Measurements from ENCODE around the gene PTF1A. TPM values are rescaled to one million over a fixed set of nuclear protein-coding genes. Genes with fewer than 3 reads are reported as not detected.

PTF1A gene
- total and polyA plus RNA-seq, 8 donors = 0.35 to 3.4 (median 0.93) TPM; not detected in 4

DNA sequence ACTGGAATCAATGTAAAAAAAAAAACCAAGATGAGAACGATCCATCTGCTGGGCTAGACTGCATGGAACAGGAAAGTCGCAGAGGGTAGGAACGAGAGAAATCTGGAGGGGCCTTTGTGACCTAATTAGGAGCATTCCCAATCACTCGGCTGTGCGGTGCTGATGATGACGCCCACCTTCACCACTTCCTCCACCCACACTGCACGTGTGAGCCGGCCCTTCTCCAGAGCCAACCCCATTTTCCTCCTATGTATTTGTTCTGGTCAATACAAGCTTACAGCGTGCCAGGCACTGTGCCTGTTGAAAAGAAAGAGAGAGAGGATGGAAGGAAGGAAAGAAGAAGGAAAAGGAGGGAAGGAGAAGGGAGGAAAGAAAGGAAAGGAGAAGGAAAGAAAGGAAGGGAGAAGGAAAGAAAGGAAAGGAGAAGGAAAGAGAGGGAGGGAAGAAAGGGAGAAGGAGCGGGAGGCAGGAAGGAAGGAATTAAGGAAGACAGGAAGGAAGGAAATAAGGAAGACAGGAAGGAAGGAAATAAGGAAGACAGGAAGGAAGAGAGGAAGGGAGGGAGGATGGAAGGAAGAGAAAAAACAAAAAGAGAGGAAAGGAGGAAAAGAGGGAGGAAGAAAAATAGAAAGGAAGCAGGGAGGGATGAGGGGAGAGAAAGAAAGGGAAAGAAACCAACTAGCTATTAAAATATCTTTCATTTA, 35.5 kb upstream of the PTF1A start:
- H3K4me3 ChIP-seq = no peak overlapping the region
- peaks cover 0 to 33% (median 4%) of the 10 kb centered on the region in 3 donors for H3K27me3 ChIP-seq
- no peaks in the 10 kb centered on the region for H3K9me3 ChIP-seq
- no peak overlapping the region for H3K27ac ChIP-seq
- WGBS, 5 donors = 54 to 65% (median 63%) methylated on average over 10 of the region's 10 CpGs
- TF ChIP-seq CTCF (IDR thresholded peaks at IDR 0.05) (no peak), POLR2A (IDR thresholded peaks at IDR 0.05) (no peak), POLR2AphosphoS5 (IDR thresholded peaks at IDR 0.05) (no peak), EP300 (IDR thresholded peaks at IDR 0.05) (no peak)
- H3K36me3 ChIP-seq = no peaks in the 10 kb centered on the region
- peaks cover 0 to 9% (median 6%) of the 10 kb centered on the region in 4 donors for H3K4me1 ChIP-seq
- DNase-seq = no peak
- intact Hi-C loops (cut with DNase I; ENCODE audit: low total_unique reads) = no loop called here

GRCh38 chr10:23157239-23157681, 34.9 kb upstream of the PTF1A start:
- no peak for DNase-seq
- no peak overlapping the region for H3K4me3 ChIP-seq
- H3K36me3 ChIP-seq = no peaks in the 10 kb centered on the region
- TF ChIP-seq POLR2A (IDR thresholded peaks at IDR 0.05) (no peak), EP300 (IDR thresholded peaks at IDR 0.05) (no peak), POLR2AphosphoS5 (IDR thresholded peaks at IDR 0.05) (no peak), CTCF (IDR thresholded peaks at IDR 0.05) (no peak)
- no peak overlapping the region for H3K27ac ChIP-seq
- peaks cover 0 to 39% (median 4%) of the 10 kb centered on the region in 3 donors for H3K27me3 ChIP-seq
- WGBS, 5 donors = 57 to 76% (median 64%) methylated on average over 14 of the region's 14 CpGs
- H3K4me1 ChIP-seq = peaks cover 0 to 9% (median 6%) of the 10 kb centered on the region in 4 donors
- no peaks in the 10 kb centered on the region for H3K9me3 ChIP-seq
- intact Hi-C loops (cut with DNase I; ENCODE audit: low total_unique reads) = no loop called here

DNA sequence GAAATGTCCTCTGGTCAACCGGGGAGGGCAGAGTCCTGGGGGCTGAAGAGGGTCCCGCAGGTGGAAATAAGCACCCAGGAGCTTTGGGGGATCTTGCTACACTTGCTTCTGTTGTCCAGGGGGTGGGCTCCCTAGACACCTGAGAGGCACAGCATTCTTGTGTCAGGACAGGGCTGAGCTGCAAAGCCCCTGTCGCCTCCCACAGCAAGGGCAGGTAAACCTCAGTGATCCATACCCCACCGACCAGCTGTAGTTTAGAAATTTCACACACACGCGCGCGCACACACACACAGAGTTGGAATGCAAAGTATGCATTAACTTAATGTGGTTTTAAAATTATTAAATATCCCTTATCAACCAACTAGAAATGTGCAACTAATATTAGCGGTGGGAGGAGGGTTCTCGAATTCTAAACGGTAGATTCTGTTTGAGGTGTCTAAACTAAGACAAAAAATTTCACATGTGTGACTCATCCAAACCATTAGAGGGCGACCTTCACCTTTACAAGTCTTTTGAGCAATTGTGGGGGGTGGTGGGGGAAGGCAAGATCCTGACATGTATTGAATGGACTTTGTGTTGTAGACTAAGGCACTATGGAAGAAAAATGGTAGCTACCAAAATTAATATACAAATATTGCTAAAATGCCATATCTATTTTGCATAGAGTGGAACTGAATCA, 34.3 kb upstream of the PTF1A start:
- Histone ChIP-seq H3K36me3 (no peaks in the 10 kb centered on the region), H3K4me1 (peaks cover 0 to 9% (median 6%) of the 10 kb centered on the region in 4 donors), H3K4me3 (no peak overlapping the region), H3K27me3 (peaks cover 0 to 39% (median 4%) of the 10 kb centered on the region in 3 donors), H3K9me3 (no peaks in the 10 kb centered on the region), H3K27ac (no peak overlapping the region)
- DNase-seq = peak in 1 of 2 donors; percentile 58
- no peak for TF ChIP-seq EP300 (IDR thresholded peaks at IDR 0.05)
- intact Hi-C loops (cut with DNase I; ENCODE audit: low total_unique reads) = no loop called here
- 41 to 48% (median 46%) methylated on average over 12 of the region's 12 CpGs for WGBS, 5 donors

DNA sequence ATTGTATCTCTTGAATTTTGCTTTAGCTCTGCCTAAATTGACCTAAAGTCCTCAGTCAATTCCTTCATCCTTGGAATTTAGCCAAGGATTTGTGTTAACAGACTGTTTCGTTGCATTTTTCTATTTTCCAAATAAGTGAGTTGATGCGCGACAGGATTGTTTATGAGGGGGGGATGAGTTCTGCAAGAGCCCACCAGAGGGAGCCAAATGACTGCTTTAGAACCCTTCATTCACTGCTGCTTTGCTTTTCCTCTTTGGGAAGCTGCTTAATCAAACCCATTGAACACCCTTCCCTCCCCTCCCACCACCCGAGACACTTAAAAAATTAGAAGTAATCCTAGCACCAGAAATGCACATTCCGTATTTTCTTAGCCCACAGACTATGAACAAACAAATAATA, 33.7 kb upstream of the PTF1A start:
- peaks cover 0 to 42% (median 5%) of the 10 kb centered on the region in 3 donors for H3K27me3 ChIP-seq
- H3K4me3 ChIP-seq = no peak overlapping the region
- DNase-seq = peak; percentile 49 to 85
- H3K4me1 ChIP-seq = peaks cover 0 to 9% (median 6%) of the 10 kb centered on the region in 4 donors
- intact Hi-C loops (cut with DNase I; ENCODE audit: low total_unique reads) = no loop called here
- no peaks in the 10 kb centered on the region for H3K9me3 ChIP-seq
- no peak overlapping the region for H3K27ac ChIP-seq
- 1 to 7% (median 3%) methylated on average over 5 of the region's 5 CpGs for WGBS, 5 donors
- H3K36me3 ChIP-seq = no peaks in the 10 kb centered on the region
- peak in 5 of 7 experiments; percentile 51 to 76 (median 65) for TF ChIP-seq CTCF (IDR thresholded peaks at IDR 0.05)
- no peak for TF ChIP-seq POLR2AphosphoS5 (IDR thresholded peaks at IDR 0.05)
